Measurements from ENCODE around the gene ATOH7. TPM values are rescaled to one million over a fixed set of nuclear protein-coding genes. Genes with fewer than 3 reads are reported as not detected.
A peak's percentile ranks its signal among the peaks of the same experiment; 100 is the strongest.
"Not testable (repeated sequence)": the region's sequence is repeated elsewhere in the genome, so short reads cannot be mapped to it uniquely, and the experiment has no call there.

The ATOH7 gene
- total and polyA plus RNA-seq, 8 donors: 0.13 to 0.28 (median 0.14) TPM; not detected in 3

GRCh38 chr10:68212721-68213352, 19.1 kb downstream of the ATOH7 start:
- H3K27ac ChIP-seq: no peak overlapping the region
- peak; percentile 37 to 39 for TF ChIP-seq CTCF (IDR thresholded peaks at IDR 0.05)
- intact Hi-C loops (cut with DNase I): no loop called here
- H3K4me3 ChIP-seq: no peak overlapping the region
- no peaks in the 10 kb centered on the region for H3K9me3 ChIP-seq
- H3K27me3 ChIP-seq: no peaks in the 10 kb centered on the region
- peak; percentile 66 for ATAC-seq
- H3K4me1 ChIP-seq: no peaks in the 10 kb centered on the region
- peak in 1 of 4 donors; percentile 28 for DNase-seq
- H3K36me3 ChIP-seq: no peaks in the 10 kb centered on the region

GRCh38 chr10:68211669-68212068, 20.2 kb downstream of the ATOH7 start:
- Histone ChIP-seq H3K4me1 (no peaks in the 10 kb centered on the region), H3K9me3 (no peaks in the 10 kb centered on the region), H3K4me3 (no peak overlapping the region), H3K27ac (no peak overlapping the region), H3K36me3 (no peaks in the 10 kb centered on the region), H3K27me3 (no peaks in the 10 kb centered on the region)
- ATAC-seq (no peak), DNase-seq (no peak)
- intact Hi-C loops (cut with DNase I): no loop called here
- no peak for TF ChIP-seq CTCF (IDR thresholded peaks at IDR 0.05)

- Histone ChIP-seq H3K4me1 (no peaks in the 10 kb centered on the region), H3K9me3 (no peaks in the 10 kb centered on the region), H3K27me3 (peaks cover 0 to 4% of the 10 kb centered on the region in 2 donors), H3K36me3 (no peaks in the 10 kb centered on the region), H3K27ac (no peak overlapping the region), H3K4me3 (no peak overlapping the region)
- TF ChIP-seq CTCF (IDR thresholded peaks at IDR 0.05): no peak
- peak in 1 of 4 donors; percentile 53 for DNase-seq
- ATAC-seq: peak; percentile 56
- intact Hi-C loops (cut with DNase I): no loop called here
Measured at GRCh38 chr10:68208424-68209042, 23.4 kb downstream of the ATOH7 start.

GRCh38 chr10:68202960-68203353, 29.0 kb downstream of the ATOH7 start:
- Histone ChIP-seq H3K9me3 (no peaks in the 10 kb centered on the region), H3K27me3 (peaks cover 0 to 17% of the 10 kb centered on the region in 2 donors), H3K4me1 (peaks cover 0 to 6% of the 10 kb centered on the region in 2 donors), H3K36me3 (no peaks in the 10 kb centered on the region), H3K4me3 (no peak overlapping the region), H3K27ac (peak overlapping the region in 1 of 2 donors; percentile 75)
- intact Hi-C loops (cut with DNase I): no loop called here
- DNase-seq (no peak), ATAC-seq (peak; percentile 16)
- no peak for TF ChIP-seq CTCF (IDR thresholded peaks at IDR 0.05)

- no peak overlapping the region for H3K27ac ChIP-seq
- ATAC-seq: no peak
- no peaks in the 10 kb centered on the region for H3K4me1 ChIP-seq
- H3K4me3 ChIP-seq: no peak overlapping the region
- peaks cover 0 to 18% of the 10 kb centered on the region in 2 donors for H3K27me3 ChIP-seq
- H3K9me3 ChIP-seq: no peaks in the 10 kb centered on the region
- H3K36me3 ChIP-seq: no peaks in the 10 kb centered on the region
- DNase-seq: no peak
- no peak for TF ChIP-seq CTCF (IDR thresholded peaks at IDR 0.05)
- intact Hi-C loops (cut with DNase I): no loop called here
Measured at GRCh38 chr10:68196701-68197100, 35.2 kb downstream of the ATOH7 start.

GRCh38 chr10:68195776-68196175, 36.1 kb downstream of the ATOH7 start:
- peaks cover 0 to 17% of the 10 kb centered on the region in 2 donors for H3K27me3 ChIP-seq
- H3K4me1 ChIP-seq; H3K4me3 ChIP-seq; DNase-seq; intact Hi-C loops (cut with DNase I); H3K9me3 ChIP-seq; H3K36me3 ChIP-seq; ATAC-seq; H3K27ac ChIP-seq: not testable (repeated sequence)
